Common myeloid progenitor, CD34-positive (primary cell): Measurements from ENCODE around the gene GOT2.
A peak's percentile ranks its signal among the peaks of the same experiment; 100 is the strongest.
"Not testable (repeated sequence)": the region's sequence is repeated elsewhere in the genome, so short reads cannot be mapped to it uniquely, and the experiment has no call there.

Source experiments
- CTCF ChIA-PET: fragments of 350-600 bp; sonication (Branson Sonifier 250); formaldehyde crosslinking; loops from one replicate; lab custom pipeline; 2021; ENCODE audit warnings: antibody characterized with exemption; lab: Charles Lee
- POLR2A ChIA-PET: fragments of 350-600 bp; sonication (Branson Sonifier 250); formaldehyde crosslinking; loops from one replicate; lab custom pipeline; 2021; ENCODE audit warnings: antibody characterized with exemption; lab: Charles Lee
- DNase-seq, 3 donors: peaks; one replicate each; pipeline versions ENCODE4 v3.0.0 to v3.0.0-alpha.2; 2013
- H3K27ac ChIP-seq, 2 experiments: 1 replicate in 1 of 2; 2 replicates in 1 of 2; pipeline ENCODE4 v1.7.0; 2013; ENCODE audit warnings: inconsistent platforms in 2 of 2, low read length in 2 of 2, mild to moderate bottlenecking in 2 of 2, low read depth in 1 of 2, moderate library complexity in 1 of 2; ENCODE audit not compliant: severe bottlenecking in 2 of 2, insufficient read depth in 1 of 2, poor library complexity in 1 of 2
- H3K27me3 ChIP-seq, 5 experiments: replicated peaks in 2 of 5; 1 replicate in 3 of 5; 2 replicates in 2 of 5; pipeline versions ENCODE4 v1.6.1 to v1.7.0; 2013; ENCODE audit warnings: low read length in 4 of 5, mild to moderate bottlenecking in 2 of 5, moderate library complexity in 2 of 5, inconsistent platforms in 1 of 5; ENCODE audit not compliant: insufficient read depth in 5 of 5, control insufficient read depth in 4 of 5
- H3K36me3 ChIP-seq, 4 experiments: 1 replicate in 2 of 4; 2 replicates in 2 of 4; pipeline versions ENCODE4 v1.6.1 to v1.7.0; 2013; ENCODE audit warnings: low read length in 3 of 4, control low read depth in 1 of 4, mild to moderate bottlenecking in 1 of 4; ENCODE audit not compliant: control insufficient read depth in 4 of 4, insufficient read depth in 4 of 4
- H3K4me1 ChIP-seq, 4 experiments: 1 replicate in 3 of 4; 2 replicates in 1 of 4; pipeline versions ENCODE4 v1.6.1 to v1.7.1; 2013; ENCODE audit warnings: low read length in 3 of 4, mild to moderate bottlenecking in 3 of 4, control low read depth in 1 of 4, inconsistent platforms in 1 of 4, moderate library complexity in 1 of 4; ENCODE audit not compliant: control insufficient read depth in 4 of 4, insufficient read depth in 4 of 4; ENCODE audit errors: control extremely low read depth in 1 of 4
- H3K4me3 ChIP-seq, 7 experiments: 1 replicate in 4 of 7; 2 replicates in 3 of 7; pipeline versions ENCODE4 v1.5.1 to v1.7.0; 2013; ENCODE audit warnings: mild to moderate bottlenecking in 7 of 7, low read length in 6 of 7, moderate library complexity in 6 of 7, inconsistent platforms in 2 of 7, low read depth in 2 of 7, control low read depth in 1 of 7; ENCODE audit not compliant: insufficient read depth in 4 of 7, control insufficient read depth in 1 of 7; ENCODE audit errors: extremely low read depth in 1 of 7
- H3K9me3 ChIP-seq, 5 experiments: 1 replicate in 4 of 5; 2 replicates in 1 of 5; pipeline versions ENCODE4 v1.6.1 to v1.7.1; 2013; ENCODE audit warnings: low read length in 4 of 5, mild to moderate bottlenecking in 2 of 5, inconsistent platforms in 1 of 5, low read depth in 1 of 5, moderate library complexity in 1 of 5; ENCODE audit not compliant: control insufficient read depth in 4 of 5, insufficient read depth in 2 of 5; ENCODE audit errors: control extremely low read depth in 1 of 5
- WGBS: methylation state at CpG from one replicate; pipeline ENCODE4 v1.1.5; 2013; ENCODE audit not compliant: insufficient coverage; 5-methylcytosine and 5-hydroxymethylcytosine counted together

GOT2 gene

DNA sequence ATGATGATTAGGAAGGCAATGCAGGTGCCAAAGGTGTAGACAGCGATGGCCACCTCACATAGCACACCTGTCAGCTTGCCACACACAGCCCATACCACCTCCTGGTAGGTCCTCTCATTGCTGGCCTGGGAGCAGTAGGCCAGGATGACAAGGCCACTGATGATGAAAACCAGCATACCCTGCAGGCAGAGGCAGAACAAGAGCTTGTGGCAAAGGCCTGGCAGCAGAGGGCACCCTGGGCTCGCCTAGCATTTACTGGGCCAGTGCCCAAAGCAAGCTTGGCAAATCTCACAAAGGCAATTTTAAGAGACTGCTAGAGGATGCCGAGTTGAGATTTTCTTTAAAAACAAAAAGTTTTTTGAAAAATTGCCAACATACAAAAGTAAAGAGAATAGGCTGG, 55.4 kb downstream of the GOT2 start:
- H3K9me3 ChIP-seq = no peaks in the 10 kb centered on the region
- no peak overlapping the region for H3K27ac ChIP-seq
- H3K4me3 ChIP-seq = no peak overlapping the region
- no peaks in the 10 kb centered on the region for H3K27me3 ChIP-seq
- peaks cover 0 to 50% (median 26%) of the 10 kb centered on the region in 4 experiments for H3K36me3 ChIP-seq
- peaks cover 0 to 4% (median 2%) of the 10 kb centered on the region in 4 experiments for H3K4me1 ChIP-seq
- ChIA-PET POLR2A (no interaction called here), CTCF (interaction anchor here (1.6 to 2.3 kb wide), 2 partner anchors 78 to 97 kb away, joined by 3 to 14 read pairs; no protein-coding TSS in a partner anchor)
- WGBS = 97% methylated on average over 2 of the region's 3 CpGs
- DNase-seq = peak; percentile 16 to 50 (median 43)

DNA sequence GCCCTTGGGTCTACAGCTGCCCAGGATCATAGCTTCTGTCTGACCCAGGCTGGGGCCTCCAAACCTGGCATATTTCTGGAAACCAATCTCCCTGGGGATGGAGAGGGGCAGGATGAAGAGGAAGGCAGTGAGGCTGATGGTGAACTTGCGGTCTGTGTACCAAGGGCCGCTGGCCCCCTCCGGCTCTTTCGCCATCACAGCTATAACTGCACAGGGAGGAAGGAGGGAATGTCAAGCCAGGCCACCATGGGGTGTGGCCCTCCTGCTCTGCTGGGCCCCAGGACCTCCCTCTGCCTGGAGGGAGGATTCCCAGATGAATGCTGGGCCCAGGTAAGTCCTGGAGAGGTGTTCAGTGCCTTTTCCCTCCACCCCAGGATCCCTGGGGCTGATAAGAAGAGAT, 55.8 kb downstream of the GOT2 start:
- 100% methylated on average over 4 of the region's 4 CpGs for WGBS
- DNase-seq = no peak
- H3K27ac ChIP-seq = no peak overlapping the region
- no peaks in the 10 kb centered on the region for H3K4me1 ChIP-seq
- no peaks in the 10 kb centered on the region for H3K9me3 ChIP-seq
- POLR2A ChIA-PET = no interaction called here
- H3K27me3 ChIP-seq = no peaks in the 10 kb centered on the region
- peaks cover 0 to 50% (median 26%) of the 10 kb centered on the region in 4 experiments for H3K36me3 ChIP-seq
- H3K4me3 ChIP-seq = no peak overlapping the region
- CTCF ChIA-PET = interaction anchor here (1.6 to 2.3 kb wide), 2 partner anchors 78 to 97 kb away, joined by 3 to 14 read pairs; no protein-coding TSS in a partner anchor

DNA sequence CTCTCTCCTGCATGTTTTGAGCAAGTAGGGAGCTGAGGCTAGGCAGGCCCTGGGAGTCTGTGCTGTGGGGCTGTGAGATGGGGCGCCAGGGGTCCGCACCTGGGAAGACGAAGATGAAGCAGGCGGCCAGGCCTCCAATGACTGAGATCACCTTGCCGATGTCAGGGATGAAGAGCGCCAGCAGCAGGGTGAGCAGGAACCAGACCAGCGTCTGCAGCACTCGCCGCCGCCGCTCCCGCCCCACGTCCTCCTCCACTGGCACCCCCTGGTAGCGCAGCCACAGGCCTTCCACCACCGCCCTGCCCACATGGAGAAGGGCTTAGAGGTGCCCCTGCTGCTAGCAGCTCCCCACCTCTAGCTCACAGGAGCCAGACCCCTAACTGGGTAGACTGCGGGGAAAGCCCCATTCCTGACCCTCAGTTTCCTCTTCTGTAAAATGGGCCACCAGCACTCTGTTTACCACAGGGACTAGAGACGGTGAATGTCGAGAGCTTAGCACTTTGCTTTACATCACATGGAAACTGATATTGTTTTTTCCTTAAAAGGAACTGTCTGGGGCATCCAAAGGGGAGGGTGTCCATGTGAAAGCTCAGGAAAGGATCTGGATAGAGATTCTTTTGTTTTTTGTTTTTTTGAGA, 63.1 kb downstream of the GOT2 start:
- DNase-seq = no peak
- Histone ChIP-seq H3K27me3 (no peaks in the 10 kb centered on the region), H3K27ac (no peak overlapping the region), H3K4me3 (no peak overlapping the region), H3K4me1 (no peaks in the 10 kb centered on the region), H3K36me3 (peaks cover 3 to 45% (median 18%) of the 10 kb centered on the region in 4 experiments), H3K9me3 (no peaks in the 10 kb centered on the region)
- WGBS = over 99% methylated on average over 18 of the region's 18 CpGs
- ChIA-PET CTCF (interaction anchor here (1.0 to 1.3 kb wide), 2 partner anchors 10 to 14 kb away, joined by 3 to 4 read pairs; partner anchors contain the start of gene SLC38A7), POLR2A (no interaction called here)

DNA sequence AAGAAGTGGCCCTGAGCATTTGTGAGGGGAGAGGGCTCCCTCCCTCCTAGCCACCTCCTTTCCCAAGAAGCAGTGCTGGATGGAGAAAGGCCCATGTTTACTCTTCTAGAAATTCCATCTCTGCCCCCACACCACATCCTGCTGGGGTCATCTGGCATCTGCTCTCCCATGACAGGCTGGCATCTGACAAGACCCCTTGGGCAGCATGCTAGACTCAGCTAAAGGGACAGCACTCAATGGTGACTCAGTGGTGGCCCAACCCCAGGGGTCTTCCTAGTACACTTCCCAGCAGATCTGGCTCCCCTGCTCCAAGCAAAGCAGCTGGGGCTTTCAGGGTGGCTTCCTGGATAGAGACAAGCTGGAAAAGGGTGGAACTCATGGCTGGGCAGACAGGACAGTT, 63.9 kb downstream of the GOT2 start:
- Histone ChIP-seq H3K27ac (no peak overlapping the region), H3K9me3 (no peaks in the 10 kb centered on the region), H3K4me3 (no peak overlapping the region), H3K4me1 (no peaks in the 10 kb centered on the region), H3K36me3 (peaks cover 3 to 37% (median 13%) of the 10 kb centered on the region in 4 experiments), H3K27me3 (no peaks in the 10 kb centered on the region)
- DNase-seq = no peak
- ChIA-PET POLR2A (no interaction called here), CTCF (interaction anchor here (1.3 kb wide), 1 partner anchor 9 kb away, joined by 4 read pairs; no protein-coding TSS in a partner anchor)

DNA sequence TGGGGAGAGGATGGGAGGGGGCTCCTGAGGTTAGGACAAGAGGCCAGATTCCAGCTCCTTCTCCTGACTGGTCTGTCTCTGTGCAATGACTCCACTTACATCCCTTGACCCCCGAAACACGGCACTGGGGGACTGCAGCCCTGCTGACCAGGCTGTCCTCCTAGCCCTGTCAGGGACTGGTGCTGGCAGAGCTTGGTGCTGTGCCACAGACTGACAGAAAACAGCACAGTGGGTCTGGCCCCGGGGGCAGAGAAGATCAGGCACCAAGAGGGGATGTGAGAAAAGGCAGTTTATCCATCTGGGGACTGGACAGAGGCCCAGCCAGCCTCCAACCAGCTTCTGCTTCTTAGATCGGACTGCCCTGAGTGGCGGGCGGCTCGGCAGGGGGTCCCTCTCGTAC, 68.9 kb downstream of the GOT2 start:
- no peak overlapping the region for H3K4me3 ChIP-seq
- peaks cover 0 to 17% (median 11%) of the 10 kb centered on the region in 4 experiments for H3K36me3 ChIP-seq
- H3K9me3 ChIP-seq = no peaks in the 10 kb centered on the region
- no peak overlapping the region for H3K27ac ChIP-seq
- DNase-seq = no peak
- H3K4me1 ChIP-seq = no peaks in the 10 kb centered on the region
- no peaks in the 10 kb centered on the region for H3K27me3 ChIP-seq
- 88% methylated on average over 4 of the region's 8 CpGs for WGBS
- ChIA-PET CTCF (interaction anchor here (1.1 to 2.0 kb wide), 4 partner anchors 60 to 155 kb away, joined by 3 to 6 read pairs (median 3); no protein-coding TSS in a partner anchor), POLR2A (no interaction called here)

DNA sequence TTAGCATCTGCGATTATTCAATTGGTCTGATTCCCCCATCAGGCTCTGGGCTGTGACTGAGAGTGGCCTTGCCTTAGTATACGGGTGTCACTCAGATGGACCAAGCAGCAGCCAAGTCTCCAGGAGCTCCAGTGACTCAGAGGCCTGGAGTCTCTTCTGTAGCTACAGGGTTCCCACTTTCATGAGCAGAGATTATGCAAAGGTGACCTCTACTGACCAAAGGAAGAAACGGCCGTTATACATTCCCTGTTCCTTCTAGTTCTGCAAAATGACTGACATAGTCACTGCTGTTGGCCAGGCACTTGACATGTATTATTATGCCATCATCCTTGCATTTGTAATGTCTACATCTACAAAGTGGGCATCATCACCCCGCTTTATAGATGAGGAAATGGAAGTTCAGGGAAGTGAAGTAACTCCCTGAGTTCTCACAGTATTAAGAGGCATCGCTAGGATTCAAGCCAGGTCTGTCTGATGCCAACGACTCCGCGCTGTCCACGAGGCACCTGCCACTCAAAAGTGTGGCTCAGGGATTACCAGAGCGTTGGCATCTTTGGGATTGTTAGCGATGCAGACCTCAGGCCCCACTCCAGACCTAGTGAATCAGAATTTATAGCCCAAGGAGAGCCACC, 72.8 kb downstream of the GOT2 start:
- WGBS = 43% methylated on average over 10 of the region's 12 CpGs
- peaks cover 0 to under 1% (median under 1%) of the 10 kb centered on the region in 4 experiments for H3K36me3 ChIP-seq
- H3K9me3 ChIP-seq = no peaks in the 10 kb centered on the region
- POLR2A ChIA-PET = no interaction called here
- CTCF ChIA-PET = interaction anchor here (0.6 to 2.2 kb wide), 19 partner anchors 9 to 1154 kb away, joined by 3 to 8 read pairs (median 3); no protein-coding TSS in a partner anchor
- no peaks in the 10 kb centered on the region for H3K27me3 ChIP-seq
- no peak overlapping the region for H3K27ac ChIP-seq
- no peak overlapping the region for H3K4me3 ChIP-seq
- peak; percentile 67 to 79 (median 74) for DNase-seq
- H3K4me1 ChIP-seq = no peaks in the 10 kb centered on the region

DNA sequence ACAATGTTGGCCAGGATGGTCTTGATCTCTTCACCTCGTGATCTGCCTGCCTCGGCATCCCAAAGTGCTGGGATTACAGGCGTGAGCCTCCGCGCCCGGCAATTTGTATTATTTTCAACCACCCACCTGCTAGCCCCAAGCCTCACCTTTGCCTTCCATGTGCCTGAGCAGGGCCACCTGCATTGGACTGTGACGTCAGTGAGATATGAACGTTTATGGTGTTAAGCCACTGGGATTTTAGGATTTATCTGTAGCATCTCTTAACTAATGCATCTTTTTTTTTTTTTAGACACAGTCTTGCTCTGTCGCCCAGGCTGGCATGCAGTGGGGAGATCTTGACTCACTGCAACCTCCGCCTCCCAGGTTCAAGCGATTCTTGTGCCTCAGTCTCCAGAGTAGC, 74.2 kb downstream of the GOT2 start:
- H3K27ac ChIP-seq, H3K4me1 ChIP-seq, H3K27me3 ChIP-seq, POLR2A ChIA-PET, DNase-seq, H3K9me3 ChIP-seq, H3K4me3 ChIP-seq, H3K36me3 ChIP-seq: not testable (repeated sequence)
- CTCF ChIA-PET = interaction anchor here (1.9 kb wide), 1 partner anchor 96 kb away, joined by 4 read pairs; no protein-coding TSS in a partner anchor
- WGBS = 98% methylated on average over 7 of the region's 11 CpGs
